Measurements from ENCODE around the gene L3MBTL4.

Gene L3MBTL4

DNA sequence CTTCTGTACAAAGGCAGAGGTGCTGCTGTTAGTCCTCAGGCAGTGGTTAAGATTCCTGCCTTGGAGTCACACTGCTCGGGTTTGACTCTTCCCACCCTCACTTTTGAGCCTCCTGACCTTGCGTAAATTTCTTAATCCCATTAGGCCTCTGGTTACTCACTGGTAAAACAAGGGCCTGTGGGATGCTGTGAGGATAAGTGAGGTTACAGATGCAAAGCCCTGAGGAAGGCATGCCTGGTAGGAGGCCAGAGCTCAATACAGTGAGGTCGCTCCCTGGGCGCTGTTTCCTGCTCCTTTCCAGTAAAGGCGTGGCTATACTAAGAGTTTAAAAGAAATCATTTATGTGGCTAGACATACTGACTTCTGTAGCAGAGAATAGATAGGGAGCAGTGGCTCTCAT is 391.9 kb downstream of the L3MBTL4 start:
- H4K20me1 ChIP-seq (ENCODE audit: insufficient read depth), result no peaks in the 10 kb centered on the region
- no peaks in the 10 kb centered on the region for H3K79me2 ChIP-seq (ENCODE audit: insufficient read depth, low read depth)
- peaks cover 9% of the 10 kb centered on the region for H3K4me1 ChIP-seq (ENCODE audit: low read depth, poor library complexity, severe bottlenecking)
- no peak overlapping the region for H2AFZ ChIP-seq (ENCODE audit: low read depth)
- no peak overlapping the region for H3K4me2 ChIP-seq
- no peak overlapping the region for H3K9ac ChIP-seq
- TF ChIP-seq, protein P1, sequence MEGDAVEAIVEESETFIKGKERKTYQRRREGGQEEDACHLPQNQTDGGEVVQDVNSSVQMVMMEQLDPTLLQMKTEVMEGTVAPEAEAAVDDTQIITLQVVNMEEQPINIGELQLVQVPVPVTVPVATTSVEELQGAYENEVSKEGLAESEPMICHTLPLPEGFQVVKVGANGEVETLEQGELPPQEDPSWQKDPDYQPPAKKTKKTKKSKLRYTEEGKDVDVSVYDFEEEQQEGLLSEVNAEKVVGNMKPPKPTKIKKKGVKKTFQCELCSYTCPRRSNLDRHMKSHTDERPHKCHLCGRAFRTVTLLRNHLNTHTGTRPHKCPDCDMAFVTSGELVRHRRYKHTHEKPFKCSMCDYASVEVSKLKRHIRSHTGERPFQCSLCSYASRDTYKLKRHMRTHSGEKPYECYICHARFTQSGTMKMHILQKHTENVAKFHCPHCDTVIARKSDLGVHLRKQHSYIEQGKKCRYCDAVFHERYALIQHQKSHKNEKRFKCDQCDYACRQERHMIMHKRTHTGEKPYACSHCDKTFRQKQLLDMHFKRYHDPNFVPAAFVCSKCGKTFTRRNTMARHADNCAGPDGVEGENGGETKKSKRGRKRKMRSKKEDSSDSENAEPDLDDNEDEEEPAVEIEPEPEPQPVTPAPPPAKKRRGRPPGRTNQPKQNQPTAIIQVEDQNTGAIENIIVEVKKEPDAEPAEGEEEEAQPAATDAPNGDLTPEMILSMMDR (conservative IDR thresholded peaks at IDR 0.05; ENCODE audit: low read depth, low read length), result no peak
- no peaks in the 10 kb centered on the region for H3K27me3 ChIP-seq (ENCODE audit: insufficient read depth, low read depth)
- no peak overlapping the region for H3K4me3 ChIP-seq (IDR thresholded peaks at IDR 0.05; ENCODE audit: insufficient read depth, low read depth, low read length)
- no peaks in the 10 kb centered on the region for H3K36me3 ChIP-seq (ENCODE audit: insufficient read depth)
- no peak overlapping the region for H3K27ac ChIP-seq

DNA sequence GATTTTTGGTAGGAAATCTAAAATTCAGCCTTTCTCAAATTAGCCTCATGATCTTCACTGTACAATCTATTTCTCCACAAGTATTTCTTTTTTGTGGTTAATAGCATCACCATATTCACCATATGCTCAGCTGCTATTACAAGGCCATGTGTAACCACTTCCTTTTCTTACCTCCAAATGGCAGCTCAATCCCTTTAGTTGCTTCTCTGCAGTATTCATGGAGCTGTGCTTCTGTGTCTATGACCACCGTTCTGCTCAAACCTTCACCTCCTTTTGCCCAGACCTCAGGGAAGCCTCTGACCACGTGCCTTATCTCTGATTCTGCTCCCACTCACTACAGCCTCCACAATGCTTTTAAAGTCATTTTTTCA is 392.7 kb downstream of the L3MBTL4 start:
- Histone ChIP-seq H3K27me3 (ENCODE audit: insufficient read depth, low read depth) (no peaks in the 10 kb centered on the region), H3K4me2 (no peak overlapping the region), H3K9ac (no peak overlapping the region), H3K79me2 (ENCODE audit: insufficient read depth, low read depth) (no peaks in the 10 kb centered on the region), H4K20me1 (ENCODE audit: insufficient read depth) (no peaks in the 10 kb centered on the region), H3K27ac (no peak overlapping the region), H3K36me3 (ENCODE audit: insufficient read depth) (no peaks in the 10 kb centered on the region), H3K4me1 (ENCODE audit: low read depth, poor library complexity, severe bottlenecking) (peaks cover 9% of the 10 kb centered on the region), H3K4me3 (IDR thresholded peaks at IDR 0.05; ENCODE audit: insufficient read depth, low read depth, low read length) (no peak overlapping the region), H2AFZ (ENCODE audit: low read depth) (no peak overlapping the region)
- TF ChIP-seq, protein P1 (conservative IDR thresholded peaks at IDR 0.05; ENCODE audit: low read depth, low read length), result no peak

DNA sequence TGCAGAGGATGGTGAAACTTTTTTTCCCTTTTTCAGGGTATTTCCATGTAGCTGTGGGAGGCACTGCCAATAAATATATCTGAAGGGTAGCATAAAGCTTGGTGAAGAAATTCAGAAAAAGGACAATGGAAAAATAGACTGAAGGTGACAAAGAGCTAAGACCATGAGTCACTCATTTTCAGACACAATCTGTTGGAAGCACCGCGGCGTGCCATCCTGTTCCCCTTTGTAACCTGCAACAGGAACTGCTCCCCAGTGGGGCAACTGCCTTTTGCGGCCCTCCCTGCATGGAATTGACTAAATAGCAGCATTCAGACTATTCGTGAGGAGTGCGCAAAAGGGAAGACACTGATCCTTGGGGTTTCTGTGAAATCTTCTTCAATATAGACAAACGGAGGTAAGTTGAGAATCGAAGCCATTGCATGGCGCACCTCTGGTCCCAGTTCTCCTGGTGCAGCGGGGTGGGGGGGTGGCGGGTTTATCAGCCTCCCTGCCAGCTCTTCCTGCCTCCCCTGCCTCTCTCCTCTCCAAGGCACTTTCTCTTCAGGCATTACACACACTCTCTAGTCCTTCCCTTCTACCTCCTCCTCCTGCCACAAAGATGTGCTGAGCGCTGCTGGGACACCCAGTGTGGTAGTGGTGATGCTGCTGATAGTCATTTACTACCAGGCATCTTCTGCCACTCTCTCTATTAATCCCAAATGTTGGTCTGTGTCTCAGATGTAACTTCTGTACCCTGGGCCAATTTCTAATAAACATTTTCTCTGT is 393.2 kb downstream of the L3MBTL4 start:
- Histone ChIP-seq H2AFZ (ENCODE audit: low read depth) (no peak overlapping the region), H3K27ac (no peak overlapping the region), H3K27me3 (ENCODE audit: insufficient read depth, low read depth) (no peaks in the 10 kb centered on the region), H3K9ac (no peak overlapping the region), H3K4me2 (no peak overlapping the region), H3K4me3 (IDR thresholded peaks at IDR 0.05; ENCODE audit: insufficient read depth, low read depth, low read length) (no peak overlapping the region), H3K79me2 (ENCODE audit: insufficient read depth, low read depth) (no peaks in the 10 kb centered on the region), H3K4me1 (ENCODE audit: low read depth, poor library complexity, severe bottlenecking) (peaks cover 9% of the 10 kb centered on the region), H4K20me1 (ENCODE audit: insufficient read depth) (no peaks in the 10 kb centered on the region), H3K36me3 (ENCODE audit: insufficient read depth) (no peaks in the 10 kb centered on the region)
- TF ChIP-seq, protein P1 (conservative IDR thresholded peaks at IDR 0.05; ENCODE audit: low read depth, low read length), result no peak

DNA sequence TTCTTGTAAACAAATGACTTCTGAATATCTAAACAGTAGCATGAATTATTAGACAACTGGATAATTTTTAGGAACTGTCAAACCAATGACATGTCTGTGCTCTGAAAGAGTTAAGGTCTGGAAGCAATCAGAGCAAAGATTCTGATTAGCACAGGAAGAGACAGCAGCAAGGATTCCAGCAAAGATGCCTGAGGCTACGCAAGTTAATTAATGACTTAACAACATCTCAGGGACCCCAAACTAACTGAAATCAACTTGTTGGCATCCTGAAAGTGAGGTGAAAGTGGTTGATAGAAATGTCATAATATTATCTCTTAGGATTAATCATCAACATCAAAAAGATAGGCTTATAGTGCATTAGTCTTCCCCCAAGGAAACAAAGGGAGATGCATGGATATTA is 396.0 kb downstream of the L3MBTL4 start:
- Histone ChIP-seq H3K27me3 (ENCODE audit: insufficient read depth, low read depth) (no peaks in the 10 kb centered on the region), H3K4me2 (no peak overlapping the region), H3K79me2 (ENCODE audit: insufficient read depth, low read depth) (no peaks in the 10 kb centered on the region), H4K20me1 (ENCODE audit: insufficient read depth) (no peaks in the 10 kb centered on the region), H3K4me3 (IDR thresholded peaks at IDR 0.05; ENCODE audit: insufficient read depth, low read depth, low read length) (no peak overlapping the region), H3K27ac (no peak overlapping the region), H2AFZ (ENCODE audit: low read depth) (no peak overlapping the region), H3K36me3 (ENCODE audit: insufficient read depth) (no peaks in the 10 kb centered on the region), H3K9ac (no peak overlapping the region), H3K4me1 (ENCODE audit: low read depth, poor library complexity, severe bottlenecking) (peaks cover 9% of the 10 kb centered on the region)
- TF ChIP-seq, protein P1 (conservative IDR thresholded peaks at IDR 0.05; ENCODE audit: low read depth, low read length), result no peak
